Choroid plexus epithelial cell (primary cell): ENCODE results near the gene ZNF22.

ENCODE experiments used
- DNase-seq: peaks from one replicate; pipeline ENCODE4 v3.0.0-alpha.2; 2010; ENCODE audit warnings: low read depth
- H3K4me3 ChIP-seq: 2 replicates; pipeline ENCODE4 v1.5.1; 2011; ENCODE audit warnings: low read depth, mild to moderate bottlenecking, control low read depth, low read length, moderate library complexity
- TF ChIP-seq, protein P1 (sequence below): conservative IDR thresholded peaks from 2 replicates; pipeline ENCODE4 v1.5.1; 2011; ENCODE audit warnings: low read depth, mild to moderate bottlenecking, control low read depth, inconsistent platforms, low read length, moderate library complexity

Gene ZNF22

GRCh38 chr10:44974082-44974627 lies 26.6 kb upstream of the ZNF22 start:
- DNase-seq: no peak
- H3K4me3 ChIP-seq: peak overlapping the region; percentile 52
- TF ChIP-seq, protein P1, sequence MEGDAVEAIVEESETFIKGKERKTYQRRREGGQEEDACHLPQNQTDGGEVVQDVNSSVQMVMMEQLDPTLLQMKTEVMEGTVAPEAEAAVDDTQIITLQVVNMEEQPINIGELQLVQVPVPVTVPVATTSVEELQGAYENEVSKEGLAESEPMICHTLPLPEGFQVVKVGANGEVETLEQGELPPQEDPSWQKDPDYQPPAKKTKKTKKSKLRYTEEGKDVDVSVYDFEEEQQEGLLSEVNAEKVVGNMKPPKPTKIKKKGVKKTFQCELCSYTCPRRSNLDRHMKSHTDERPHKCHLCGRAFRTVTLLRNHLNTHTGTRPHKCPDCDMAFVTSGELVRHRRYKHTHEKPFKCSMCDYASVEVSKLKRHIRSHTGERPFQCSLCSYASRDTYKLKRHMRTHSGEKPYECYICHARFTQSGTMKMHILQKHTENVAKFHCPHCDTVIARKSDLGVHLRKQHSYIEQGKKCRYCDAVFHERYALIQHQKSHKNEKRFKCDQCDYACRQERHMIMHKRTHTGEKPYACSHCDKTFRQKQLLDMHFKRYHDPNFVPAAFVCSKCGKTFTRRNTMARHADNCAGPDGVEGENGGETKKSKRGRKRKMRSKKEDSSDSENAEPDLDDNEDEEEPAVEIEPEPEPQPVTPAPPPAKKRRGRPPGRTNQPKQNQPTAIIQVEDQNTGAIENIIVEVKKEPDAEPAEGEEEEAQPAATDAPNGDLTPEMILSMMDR: no peak

DNA sequence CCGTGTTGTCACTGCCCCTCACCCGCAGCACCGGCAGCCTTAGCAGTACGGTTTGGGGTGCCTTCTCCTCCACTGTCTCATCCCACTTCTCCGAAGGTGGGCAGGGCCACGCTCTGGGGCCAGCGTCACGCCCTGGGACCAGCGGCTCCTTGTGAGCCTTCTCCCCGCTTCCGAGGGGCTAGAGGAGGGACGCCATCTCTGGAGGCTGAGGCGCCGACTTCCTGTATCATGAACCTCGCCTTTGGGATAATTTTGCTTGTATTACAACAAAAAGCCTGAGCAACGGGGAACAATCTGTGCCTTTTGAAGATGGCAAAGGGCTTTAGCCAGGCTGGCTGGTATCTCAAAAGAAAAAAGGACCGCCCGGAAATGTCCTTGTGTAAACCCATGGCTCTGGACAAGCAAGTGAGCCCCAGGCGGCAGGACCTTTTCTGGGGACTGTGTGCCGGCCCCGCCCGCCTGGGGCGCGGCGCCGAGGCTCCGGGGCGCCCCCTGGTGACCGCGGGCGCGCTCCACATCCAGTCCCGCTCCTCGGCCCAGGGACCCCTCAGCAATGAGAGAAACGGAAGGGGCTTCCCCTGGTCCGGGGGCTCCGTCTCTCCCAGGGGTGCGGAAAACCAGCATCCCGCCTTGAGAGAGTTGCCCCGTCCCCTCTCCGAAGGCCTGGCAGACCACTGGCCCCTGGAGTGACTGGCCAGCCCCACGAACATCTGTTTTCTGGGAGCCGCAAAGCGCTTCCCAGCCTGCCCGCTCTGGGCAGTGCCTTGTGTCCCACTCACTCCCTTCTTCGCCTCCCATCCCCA lies 25.9 kb upstream of the ZNF22 start:
- DNase-seq: peak; percentile 75
- TF ChIP-seq, protein P1: peak; percentile 57
- H3K4me3 ChIP-seq: peak overlapping the region; percentile 52

DNA sequence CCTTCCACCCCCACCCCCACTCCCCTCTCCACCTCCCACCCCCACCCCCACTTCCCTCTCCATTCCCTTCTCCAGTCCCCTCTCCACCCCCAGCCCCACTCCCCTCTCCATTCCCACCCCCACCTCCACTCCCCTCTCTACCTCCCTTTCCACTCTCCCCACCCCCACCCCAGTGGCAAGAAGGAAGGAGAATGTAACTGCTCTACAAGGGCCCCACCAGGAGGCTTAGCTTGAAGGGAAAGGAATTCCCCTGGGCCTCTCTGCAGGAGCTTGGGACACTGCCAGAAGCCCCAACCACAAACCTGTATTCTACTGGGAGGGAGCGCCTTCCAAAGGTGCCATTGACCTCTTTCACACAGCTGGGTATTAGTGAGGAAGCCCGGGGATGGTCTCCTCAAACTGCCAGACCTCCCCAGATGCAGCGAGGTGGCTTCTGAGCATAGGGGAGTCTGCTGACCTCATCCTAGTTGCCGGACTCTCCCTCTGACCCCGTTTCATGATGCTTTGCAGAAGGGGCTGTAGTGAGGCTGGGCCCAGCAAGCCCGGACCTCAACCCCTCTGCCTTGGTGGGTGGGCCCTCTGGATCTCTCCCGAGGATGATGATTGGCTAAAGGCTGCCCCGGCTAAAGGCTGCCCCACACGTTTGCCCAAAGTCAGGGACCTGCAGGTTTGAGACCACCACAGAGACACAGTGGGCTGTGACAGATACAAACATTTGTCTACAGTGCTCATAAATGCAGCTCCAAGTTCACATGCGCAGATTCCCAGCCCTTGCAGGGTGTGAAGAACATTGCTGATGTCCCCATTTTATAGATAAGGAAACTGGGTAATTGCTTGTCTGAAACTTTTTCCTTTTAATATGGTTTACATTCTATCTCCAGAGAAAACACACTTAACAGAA lies 25.0 kb upstream of the ZNF22 start:
- peak overlapping the region; percentile 24 for H3K4me3 ChIP-seq

GRCh38 chr10:44976352-44977198 lies 24.1 kb upstream of the ZNF22 start:
- peak; percentile 49 for DNase-seq
- peak overlapping the region; percentile 64 for H3K4me3 ChIP-seq
- TF ChIP-seq, protein P1: no peak

More for the DNA sequence above, 25.0 kb upstream of the ZNF22 start:
- TF ChIP-seq, protein P1: peak; percentile 21
- DNase-seq: peak; percentile 95

GRCh38 chr10:44977287-44978212 lies 23.2 kb upstream of the ZNF22 start:
- TF ChIP-seq, protein P1: no peak
- H3K4me3 ChIP-seq: peak overlapping the region; percentile 64
- DNase-seq: peak; percentile 39
